SJSA1 (cell line): ENCODE measurements around the gene GAPVD1. TPM values are rescaled to one million over a fixed set of nuclear protein-coding genes. Genes with fewer than 3 reads are reported as not detected.
A peak's percentile ranks its signal among the peaks of the same experiment; 100 is the strongest.
"Not testable (repeated sequence)": the region's sequence is repeated elsewhere in the genome, so short reads cannot be mapped to it uniquely, and the experiment has no call there.

Experiments used
- DNase-seq, 2 experiments: peaks; one replicate each; pipeline ENCODE4 v3.0.0-alpha.2; 2015 to 2020; ENCODE audit warnings: low spot score in 2 of 2, low read depth in 1 of 2
- H3K27ac ChIP-seq: fragments of 250-450 bp; sonication (Bioruptor Pico); 2 replicates; pipeline ENCODE4 v1.5.1; 2020; ENCODE audit warnings: mild to moderate bottlenecking, moderate library complexity
- H3K27me3 ChIP-seq: fragments of 250-450 bp; sonication (Bioruptor Pico); replicated peaks from 2 replicates; pipeline ENCODE4 v1.5.1; 2020; ENCODE audit warnings: mild to moderate bottlenecking, moderate library complexity
- H3K36me3 ChIP-seq: fragments of 250-450 bp; sonication (Bioruptor Pico); 2 replicates; pipeline ENCODE4 v1.5.1; 2020; ENCODE audit warnings: mild to moderate bottlenecking
- H3K4me1 ChIP-seq: fragments of 250-450 bp; sonication (Bioruptor Pico); replicated peaks from 2 replicates; pipeline ENCODE4 v1.6.1; 2021; ENCODE audit warnings: mild to moderate bottlenecking
- H3K4me3 ChIP-seq: fragments of 250-450 bp; sonication (Bioruptor Pico); 2 replicates; pipeline ENCODE4 v1.5.1; 2020; ENCODE audit warnings: mild to moderate bottlenecking
- H3K9me3 ChIP-seq: fragments of 250-450 bp; sonication (Bioruptor Pico); replicated peaks from 2 replicates; pipeline ENCODE4 v1.5.1; 2020; ENCODE audit warnings: mild to moderate bottlenecking
- total RNA-seq: library from RNA; depleted of rRNA; stranded (reverse); fragments of >200 nt; shearing (Covaris generic); gene quantifications from 2 replicates; pipeline ENCODE4 v1.2.3, GENCODE V29; 2014

The GAPVD1 gene
- total RNA-seq, 1 experiment from 2014 or later, result 38.4 TPM

- Histone ChIP-seq H3K27me3 (no peaks in the 10 kb centered on the region), H3K9me3 (no peaks in the 10 kb centered on the region), H3K4me1 (no peaks in the 10 kb centered on the region), H3K27ac (no peak overlapping the region), H3K4me3 (no peak overlapping the region), H3K36me3 (peaks cover 46% of the 10 kb centered on the region)
- DNase-seq, result no peak
These were observed 42.6 kb downstream of the GAPVD1 start for GRCh38 chr9:125304273-125304672.

GRCh38 chr9:125312411-125312810, 50.8 kb downstream of the GAPVD1 start:
- Histone ChIP-seq H3K27me3 (no peaks in the 10 kb centered on the region), H3K4me3 (no peak overlapping the region), H3K9me3 (no peaks in the 10 kb centered on the region), H3K4me1 (no peaks in the 10 kb centered on the region), H3K36me3 (peaks cover 54% of the 10 kb centered on the region), H3K27ac (no peak overlapping the region)
- DNase-seq, result no peak

- H3K9me3 ChIP-seq, H3K27me3 ChIP-seq, H3K4me3 ChIP-seq, H3K27ac ChIP-seq, DNase-seq, H3K4me1 ChIP-seq: not testable (repeated sequence)
- peaks cover 60% of the 10 kb centered on the region for H3K36me3 ChIP-seq
These were observed 54.7 kb downstream of the GAPVD1 start for GRCh38 chr9:125316359-125316758.

GRCh38 chr9:125317704-125318103, 56.1 kb downstream of the GAPVD1 start:
- no peaks in the 10 kb centered on the region for H3K4me1 ChIP-seq
- H3K27ac ChIP-seq, result no peak overlapping the region
- no peak for DNase-seq
- peaks cover 60% of the 10 kb centered on the region for H3K36me3 ChIP-seq
- no peaks in the 10 kb centered on the region for H3K27me3 ChIP-seq
- no peaks in the 10 kb centered on the region for H3K9me3 ChIP-seq
- H3K4me3 ChIP-seq, result no peak overlapping the region

- H3K36me3 ChIP-seq, result peaks cover 53% of the 10 kb centered on the region
- no peaks in the 10 kb centered on the region for H3K9me3 ChIP-seq
- DNase-seq, result no peak
These were observed 59.9 kb downstream of the GAPVD1 start for GRCh38 chr9:125321496-125321895.

GRCh38 chr9:125323615-125324014, 62.0 kb downstream of the GAPVD1 start:
- Histone ChIP-seq H3K4me3 (no peak overlapping the region), H3K27me3 (no peaks in the 10 kb centered on the region), H3K4me1 (no peaks in the 10 kb centered on the region), H3K27ac (no peak overlapping the region), H3K9me3 (no peaks in the 10 kb centered on the region), H3K36me3 (peaks cover 48% of the 10 kb centered on the region)
- DNase-seq, result no peak

More at GRCh38 chr9:125321496-125321895, 59.9 kb downstream of the GAPVD1 start:
- H3K4me3 ChIP-seq, result no peak overlapping the region
- H3K27ac ChIP-seq, result no peak overlapping the region
- no peaks in the 10 kb centered on the region for H3K27me3 ChIP-seq
- H3K4me1 ChIP-seq, result no peaks in the 10 kb centered on the region

GRCh38 chr9:125325826-125326225, 64.2 kb downstream of the GAPVD1 start:
- no peak overlapping the region for H3K4me3 ChIP-seq
- no peak for DNase-seq
- no peaks in the 10 kb centered on the region for H3K4me1 ChIP-seq
- no peaks in the 10 kb centered on the region for H3K27me3 ChIP-seq
- no peak overlapping the region for H3K27ac ChIP-seq
- no peaks in the 10 kb centered on the region for H3K9me3 ChIP-seq
- H3K36me3 ChIP-seq, result peaks cover 44% of the 10 kb centered on the region

GRCh38 chr9:125329978-125330377, 68.4 kb downstream of the GAPVD1 start:
- no peaks in the 10 kb centered on the region for H3K9me3 ChIP-seq
- no peak for DNase-seq
- H3K27ac ChIP-seq, result no peak overlapping the region
- no peaks in the 10 kb centered on the region for H3K4me1 ChIP-seq
- no peak overlapping the region for H3K4me3 ChIP-seq
- no peaks in the 10 kb centered on the region for H3K27me3 ChIP-seq
- H3K36me3 ChIP-seq, result peaks cover 56% of the 10 kb centered on the region

GRCh38 chr9:125330587-125330986, 69.0 kb downstream of the GAPVD1 start:
- Histone ChIP-seq H3K27me3 (no peaks in the 10 kb centered on the region), H3K4me1 (no peaks in the 10 kb centered on the region), H3K9me3 (no peaks in the 10 kb centered on the region), H3K4me3 (no peak overlapping the region), H3K36me3 (peaks cover 56% of the 10 kb centered on the region), H3K27ac (no peak overlapping the region)
- no peak for DNase-seq

- no peak for DNase-seq
- H3K36me3 ChIP-seq, result peaks cover 50% of the 10 kb centered on the region
- H3K4me1 ChIP-seq, result no peaks in the 10 kb centered on the region
- H3K27me3 ChIP-seq, result no peaks in the 10 kb centered on the region
- H3K9me3 ChIP-seq, result no peaks in the 10 kb centered on the region
- no peak overlapping the region for H3K27ac ChIP-seq
- no peak overlapping the region for H3K4me3 ChIP-seq
These were observed 70.9 kb downstream of the GAPVD1 start for GRCh38 chr9:125332527-125332926.

GRCh38 chr9:125337236-125337635, 75.6 kb downstream of the GAPVD1 start:
- H3K4me1 ChIP-seq, result peaks cover 10% of the 10 kb centered on the region; the same call in 1 of the 2 replicates
- no peak for DNase-seq
- H3K9me3 ChIP-seq, result no peaks in the 10 kb centered on the region
- no peaks in the 10 kb centered on the region for H3K27me3 ChIP-seq
- H3K4me3 ChIP-seq, result no peak overlapping the region
- no peak overlapping the region for H3K27ac ChIP-seq
- peaks cover 79% of the 10 kb centered on the region for H3K36me3 ChIP-seq

GRCh38 chr9:125338929-125339328, 77.3 kb downstream of the GAPVD1 start:
- no peak overlapping the region for H3K4me3 ChIP-seq
- H3K4me1 ChIP-seq, result peaks cover 10% of the 10 kb centered on the region; the same call in 1 of the 2 replicates
- peaks cover 69% of the 10 kb centered on the region for H3K36me3 ChIP-seq
- H3K9me3 ChIP-seq, result no peaks in the 10 kb centered on the region
- H3K27me3 ChIP-seq, result no peaks in the 10 kb centered on the region
- H3K27ac ChIP-seq, result no peak overlapping the region
- DNase-seq, result peak; percentile 21 to 43

GRCh38 chr9:125341566-125341965, 79.9 kb downstream of the GAPVD1 start:
- H3K36me3 ChIP-seq, result peaks cover 75% of the 10 kb centered on the region
- no peak for DNase-seq

GRCh38 chr9:125343518-125344275, 82.1 kb downstream of the GAPVD1 start:
- peaks cover 64% of the 10 kb centered on the region for H3K36me3 ChIP-seq
- H3K4me1 ChIP-seq, result peaks cover 10% of the 10 kb centered on the region; the same call in 1 of the 2 replicates
- H3K27me3 ChIP-seq, result no peaks in the 10 kb centered on the region
- no peak for DNase-seq
- H3K9me3 ChIP-seq, result no peaks in the 10 kb centered on the region
- no peak overlapping the region for H3K27ac ChIP-seq
- no peak overlapping the region for H3K4me3 ChIP-seq

More at GRCh38 chr9:125341566-125341965, 79.9 kb downstream of the GAPVD1 start:
- Histone ChIP-seq H3K9me3 (no peaks in the 10 kb centered on the region), H3K27me3 (no peaks in the 10 kb centered on the region), H3K27ac (no peak overlapping the region), H3K4me1 (peaks cover 10% of the 10 kb centered on the region; the same call in 1 of the 2 replicates), H3K4me3 (no peak overlapping the region)
